Iris pigment epithelial cell (primary cell): Measurements from ENCODE around the gene BPIFB3.
"Not testable (repeated sequence)": the region's sequence is repeated elsewhere in the genome, so short reads cannot be mapped to it uniquely, and the experiment has no call there.

Experiments
- DNase-seq: peaks from one replicate; pipeline ENCODE4 v3.0.0-alpha.2; 2011; ENCODE audit warnings: low read depth

Gene BPIFB3

GRCh38 chr20:33119725-33120720 lies 66.3 kb downstream of the BPIFB3 start:
- DNase-seq = no peak

- no peak for DNase-seq
Measured at GRCh38 chr20:33120934-33121333, 67.2 kb downstream of the BPIFB3 start.

GRCh38 chr20:33122297-33122696 lies 68.6 kb downstream of the BPIFB3 start:
- not testable (repeated sequence) for DNase-seq
